Upper lobe of left lung (tissue), 6 donors: ENCODE data around the gene WFIKKN2. TPM values are rescaled to one million over a fixed set of nuclear protein-coding genes. Genes with fewer than 3 reads are reported as not detected.

Source experiments
- ATAC-seq, 2 donors: fragments of 200-7000 bp; cut with Tn5 transposase; one replicate each; pipeline ENCODE4 v1.9.1; 2022; ENCODE audit warnings: mild to moderate bottlenecking in 2 of 2, moderate library complexity in 2 of 2; ENCODE audit not compliant: low FRiP score in 2 of 2
- DNase-seq, 2 donors: peaks; one replicate each; pipeline ENCODE4 v3.0.0-alpha.2; 2019 to 2020
- H3K27ac ChIP-seq, 4 donors: fragments of 200-600 bp; sonication (generic); one replicate each; pipeline ENCODE4 v1.5.1; 2016 to 2019
- H3K27me3 ChIP-seq, 4 donors: fragments of 200-600 bp; sonication (generic); one replicate each; pipeline ENCODE4 v1.5.1; 2017 to 2019
- H3K36me3 ChIP-seq, 4 donors: fragments of 200-600 bp; sonication (generic); one replicate each; pipeline ENCODE4 v1.5.1; 2016 to 2019
- H3K4me1 ChIP-seq, 4 donors: fragments of 200-600 bp; sonication (generic); one replicate each; pipeline ENCODE4 v1.5.1; 2018 to 2019
- H3K4me3 ChIP-seq, 4 donors: fragments of 200-600 bp; sonication (generic); one replicate each; pipeline ENCODE4 v1.5.1; 2017 to 2019; ENCODE audit warnings: mild to moderate bottlenecking in 2 of 4, moderate library complexity in 1 of 4
- H3K9me3 ChIP-seq, 4 donors: fragments of 200-600 bp; sonication (generic); one replicate each; pipeline ENCODE4 v1.5.1; 2018 to 2019
- CTCF ChIP-seq, 6 experiments: fragments of 450-650 bp in 4 of 6; fragments of 200-600 bp in 2 of 6; sonication (generic) in 2 of 6; IDR thresholded peaks; one replicate each; pipeline ENCODE4 v1.5.1; 2016 to 2019; ENCODE audit warnings: antibody characterized with exemption in 6 of 6
- EP300 ChIP-seq, 4 donors: sonication (generic); formaldehyde crosslinking; IDR thresholded peaks; one replicate each; pipeline ENCODE4 v1.5.1; 2017; ENCODE audit warnings: antibody characterized with exemption in 4 of 4, control low read depth in 2 of 4
- POLR2A ChIP-seq, 4 donors: fragments of 450-650 bp; IDR thresholded peaks; one replicate each; pipeline ENCODE4 v1.5.1; 2016 to 2017; ENCODE audit warnings: antibody characterized with exemption in 4 of 4, mild to moderate bottlenecking in 2 of 4
- POLR2AphosphoS5 ChIP-seq, 2 donors: sonication (generic); formaldehyde crosslinking; IDR thresholded peaks; one replicate each; pipeline ENCODE4 v1.5.1; 2017; ENCODE audit warnings: antibody characterized with exemption in 2 of 2
- WGBS, 2 donors: methylation state at CpG; one replicate each; pipeline ENCODE4 v1.1.5; 2017 to 2018; 5-methylcytosine and 5-hydroxymethylcytosine counted together
- small RNA-seq, 4 donors: library from RNA; depleted of rRNA; stranded (forward); fragments of <200 nt; gene quantifications; one replicate each; pipeline ENCODE3, GENCODE V24; 2016
- total RNA-seq, 6 donors: library from RNA; depleted of rRNA in 4 of 6; stranded (reverse); fragments of >200 nt in 4 of 6; gene quantifications; one replicate each; pipeline versions ENCODE4 v1.1.0 to v1.2.1, GENCODE V29; 2016 to 2021
- donor health status: DM: no; HTN: no; CAD: no; lungs with moderate emphysema.
- donor health status: DM: no; HTN: yes; CAD: no; lungs with severe emphysema.

WFIKKN2 gene
- total RNA-seq, 6 donors from 2014 or later: 0.23 TPM; not detected in 5

- DNase-seq: no peak
- Histone ChIP-seq H3K36me3 (no peaks in the 10 kb centered on the region), H3K4me3 (no peak overlapping the region), H3K27ac (no peak overlapping the region), H3K27me3 (no peaks in the 10 kb centered on the region), H3K9me3 (no peaks in the 10 kb centered on the region), H3K4me1 (no peaks in the 10 kb centered on the region)
- 91 to 97% methylated on average over 4 of the region's 4 CpGs for WGBS, 2 donors
- TF ChIP-seq CTCF (IDR thresholded peaks at IDR 0.05): no peak
- no peak for TF ChIP-seq POLR2AphosphoS5 (IDR thresholded peaks at IDR 0.05)
- no peak for TF ChIP-seq EP300 (IDR thresholded peaks at IDR 0.05)
- no peak for TF ChIP-seq POLR2A (IDR thresholded peaks at IDR 0.05)
- no peak for ATAC-seq
Observed at GRCh38 chr17:50891577-50891989, 56.2 kb downstream of the WFIKKN2 start.

Small RNA genes within 50 kb of the gene (small RNA-seq; reads per million reads assigned to genes)
- gene AC005921.1: 0 to 0.43 (median 0) reads per million in 4 donors

Other genes with a start within 250 kb of the WFIKKN2 start
- 100 to 1,000 TPM in 1 of 6 donors, 10 to 100 TPM in 5; 34.2 to 268 (median 57.7) TPM for gene ABCC3, start 200.7 kb upstream of the WFIKKN2 start, total RNA-seq
- gene ANKRD40, start 127.7 kb upstream of the WFIKKN2 start, total RNA-seq: 10 to 100 TPM; 27.9 to 52.9 (median 43.7) TPM
- 100 to 1,000 TPM in 2 of 6 donors, 10 to 100 TPM in 4; 38.2 to 625 (median 91.4) TPM for gene LUC7L3, start 116.0 kb upstream of the WFIKKN2 start, total RNA-seq
- gene ANKRD40CL, start 68.1 kb upstream of the WFIKKN2 start, total RNA-seq: not detected
- gene TOB1, start 30.8 kb downstream of the WFIKKN2 start, total RNA-seq: 10 to 100 TPM; 16.0 to 98.5 (median 53.5) TPM